GM12878 (cell line): Measurements from ENCODE around the gene HS3ST2.
A peak's percentile ranks its signal among the peaks of the same experiment; 100 is the strongest.

Source experiments
- CTCF ChIP-seq, 3 experiments: IDR thresholded peaks in 2 of 3; conservative IDR thresholded peaks in 1 of 3; 2 replicates each; pipeline ENCODE4 v1.5.1; 2011; ENCODE audit warnings: low read depth in 3 of 3, low read length in 3 of 3, mild to moderate bottlenecking in 3 of 3, control low read depth in 2 of 3, moderate library complexity in 2 of 3, inconsistent platforms in 1 of 3, mixed read lengths in 1 of 3; ENCODE audit not compliant: control insufficient read depth in 2 of 3, insufficient read depth in 1 of 3; ENCODE audit errors: extremely low read depth in 1 of 3
- EP300 ChIP-seq, 2 experiments: fragments of 150-350 bp in 1 of 2; IDR thresholded peaks; 2 replicates each; pipeline ENCODE4 v1.6.1; 2011 to 2012; ENCODE audit warnings: low read depth in 2 of 2, low read length in 2 of 2, borderline replicate concordance in 1 of 2, improper control_type of control experiment in 1 of 2, inconsistent platforms in 1 of 2; ENCODE audit not compliant: control insufficient read depth in 1 of 2
- GABPA ChIP-seq: IDR thresholded peaks from 2 replicates; pipeline ENCODE4 v1.6.1; 2014; ENCODE audit warnings: antibody characterized with exemption, low read depth, mild to moderate bottlenecking, inconsistent platforms
- JUND ChIP-seq: IDR thresholded peaks from 2 replicates; pipeline ENCODE4 v1.6.1; 2012; ENCODE audit warnings: low read depth, mild to moderate bottlenecking, low read length, improper control_type of control experiment, moderate library complexity
- MAX ChIP-seq: IDR thresholded peaks from 2 replicates; pipeline ENCODE4 v1.6.1; 2012; ENCODE audit warnings: low read depth, low read length, improper control_type of control experiment
- PBX3 ChIP-seq: IDR thresholded peaks from 2 replicates; pipeline ENCODE4 v1.6.1; 2011; ENCODE audit warnings: mild to moderate bottlenecking, low read depth, low read length, moderate library complexity; ENCODE audit not compliant: insufficient replicate concordance
- POLR2A ChIP-seq: IDR thresholded peaks from 2 replicates; pipeline ENCODE4 v1.6.1; 2011; ENCODE audit warnings: low read depth, mild to moderate bottlenecking, low read length
- TAF1 ChIP-seq: IDR thresholded peaks from 2 replicates; pipeline ENCODE4 v1.6.1; 2011; ENCODE audit warnings: mild to moderate bottlenecking, low read depth, low read length, borderline replicate concordance
- ZNF274 ChIP-seq: IDR thresholded peaks from one replicate; pipeline ENCODE4 v1.8.0; 2011; ENCODE audit not compliant: insufficient read length, insufficient read depth
- TF ChIP-seq, protein P1 (sequence below): IDR thresholded peaks from 2 replicates; pipeline ENCODE4 v1.6.1; 2012; ENCODE audit warnings: mild to moderate bottlenecking, low read depth, low read length
- TF ChIP-seq, protein P2 (sequence below): IDR thresholded peaks from 2 replicates; pipeline ENCODE4 v1.6.1; 2012; ENCODE audit warnings: low read length, inconsistent platforms

DNA sequence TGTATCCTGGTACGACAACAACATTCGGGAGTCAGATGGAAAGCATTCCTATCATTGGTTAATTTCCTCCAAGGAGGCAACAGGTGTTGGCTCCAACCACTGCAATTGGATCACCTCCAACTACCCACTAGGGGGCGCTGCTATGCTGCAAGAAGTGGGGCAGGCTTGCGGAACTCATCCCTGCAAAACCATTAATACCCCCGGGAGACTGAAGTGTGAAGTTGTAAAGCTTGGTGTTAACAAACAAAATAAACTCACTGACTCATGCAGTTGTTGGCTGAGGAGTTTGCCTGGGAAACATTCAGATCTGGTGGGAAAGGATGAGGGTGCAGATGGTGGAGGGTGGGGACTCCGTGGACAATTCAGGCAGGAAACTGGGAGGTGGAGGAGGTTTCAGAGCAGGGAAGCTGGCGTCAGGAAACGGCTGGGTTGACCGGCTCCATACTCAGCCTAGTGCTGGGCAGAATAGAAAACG lies 84.9 kb downstream of the HS3ST2 start:
- TF ChIP-seq GABPA (no peak), JUND (no peak), CTCF (IDR thresholded peaks at IDR 0.05 in 2 of 3, conservative IDR thresholded peaks at IDR 0.05 in 1 of 3; ENCODE audit: control insufficient read depth in 2 of 3, extremely low read depth in 1 of 3, insufficient read depth in 1 of 3, low read depth in 3 of 3, low read length in 3 of 3) (peak; percentile 45 to 65 (median 55)), TAF1 (no peak), PBX3 (no peak), ZNF274 (no peak), EP300 (IDR thresholded peaks at IDR 0.05; ENCODE audit: borderline replicate concordance in 1 of 2, control insufficient read depth in 1 of 2, low read depth in 2 of 2, low read length in 2 of 2) (no peak), MAX (no peak), POLR2A (no peak)
- TF ChIP-seq, protein P1, sequence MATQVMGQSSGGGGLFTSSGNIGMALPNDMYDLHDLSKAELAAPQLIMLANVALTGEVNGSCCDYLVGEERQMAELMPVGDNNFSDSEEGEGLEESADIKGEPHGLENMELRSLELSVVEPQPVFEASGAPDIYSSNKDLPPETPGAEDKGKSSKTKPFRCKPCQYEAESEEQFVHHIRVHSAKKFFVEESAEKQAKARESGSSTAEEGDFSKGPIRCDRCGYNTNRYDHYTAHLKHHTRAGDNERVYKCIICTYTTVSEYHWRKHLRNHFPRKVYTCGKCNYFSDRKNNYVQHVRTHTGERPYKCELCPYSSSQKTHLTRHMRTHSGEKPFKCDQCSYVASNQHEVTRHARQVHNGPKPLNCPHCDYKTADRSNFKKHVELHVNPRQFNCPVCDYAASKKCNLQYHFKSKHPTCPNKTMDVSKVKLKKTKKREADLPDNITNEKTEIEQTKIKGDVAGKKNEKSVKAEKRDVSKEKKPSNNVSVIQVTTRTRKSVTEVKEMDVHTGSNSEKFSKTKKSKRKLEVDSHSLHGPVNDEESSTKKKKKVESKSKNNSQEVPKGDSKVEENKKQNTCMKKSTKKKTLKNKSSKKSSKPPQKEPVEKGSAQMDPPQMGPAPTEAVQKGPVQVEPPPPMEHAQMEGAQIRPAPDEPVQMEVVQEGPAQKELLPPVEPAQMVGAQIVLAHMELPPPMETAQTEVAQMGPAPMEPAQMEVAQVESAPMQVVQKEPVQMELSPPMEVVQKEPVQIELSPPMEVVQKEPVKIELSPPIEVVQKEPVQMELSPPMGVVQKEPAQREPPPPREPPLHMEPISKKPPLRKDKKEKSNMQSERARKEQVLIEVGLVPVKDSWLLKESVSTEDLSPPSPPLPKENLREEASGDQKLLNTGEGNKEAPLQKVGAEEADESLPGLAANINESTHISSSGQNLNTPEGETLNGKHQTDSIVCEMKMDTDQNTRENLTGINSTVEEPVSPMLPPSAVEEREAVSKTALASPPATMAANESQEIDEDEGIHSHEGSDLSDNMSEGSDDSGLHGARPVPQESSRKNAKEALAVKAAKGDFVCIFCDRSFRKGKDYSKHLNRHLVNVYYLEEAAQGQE, result no peak
- TF ChIP-seq, protein P2, sequence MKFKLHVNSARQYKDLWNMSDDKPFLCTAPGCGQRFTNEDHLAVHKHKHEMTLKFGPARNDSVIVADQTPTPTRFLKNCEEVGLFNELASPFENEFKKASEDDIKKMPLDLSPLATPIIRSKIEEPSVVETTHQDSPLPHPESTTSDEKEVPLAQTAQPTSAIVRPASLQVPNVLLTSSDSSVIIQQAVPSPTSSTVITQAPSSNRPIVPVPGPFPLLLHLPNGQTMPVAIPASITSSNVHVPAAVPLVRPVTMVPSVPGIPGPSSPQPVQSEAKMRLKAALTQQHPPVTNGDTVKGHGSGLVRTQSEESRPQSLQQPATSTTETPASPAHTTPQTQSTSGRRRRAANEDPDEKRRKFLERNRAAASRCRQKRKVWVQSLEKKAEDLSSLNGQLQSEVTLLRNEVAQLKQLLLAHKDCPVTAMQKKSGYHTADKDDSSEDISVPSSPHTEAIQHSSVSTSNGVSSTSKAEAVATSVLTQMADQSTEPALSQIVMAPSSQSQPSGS, result no peak
